HG02938 (cell line): ENCODE data around the gene BTNL3.
"Not testable (repeated sequence)": the region's sequence is repeated elsewhere in the genome, so short reads cannot be mapped to it uniquely, and the experiment has no call there.

Experiments used
- ATAC-seq: cut with Tn5 transposase; IDR thresholded peaks from one replicate; pipeline ENCODE4 v1.9.1; 2021; ENCODE audit warnings: mild to moderate bottlenecking, moderate library complexity; ENCODE audit not compliant: unreplicated experiment

Gene BTNL3

DNA sequence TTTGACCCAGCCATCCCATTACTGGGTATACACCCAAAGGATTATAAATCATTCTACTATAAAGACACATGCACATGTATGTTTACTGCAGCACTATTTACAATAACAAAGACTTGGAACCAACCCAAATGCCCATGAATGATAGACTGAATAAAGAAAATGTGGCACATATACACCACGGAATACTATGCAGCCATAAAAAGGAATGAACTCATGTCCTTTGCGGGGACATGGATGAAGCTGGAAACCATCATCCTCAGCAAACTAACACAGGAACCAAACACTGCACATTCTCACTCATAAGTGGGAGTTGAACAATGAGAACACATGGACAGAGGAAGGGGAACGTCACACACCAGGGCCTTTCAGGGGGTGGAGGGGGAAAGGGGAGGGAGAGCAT, 28.8 kb downstream of the BTNL3 start:
- ATAC-seq: not testable (repeated sequence)

DNA sequence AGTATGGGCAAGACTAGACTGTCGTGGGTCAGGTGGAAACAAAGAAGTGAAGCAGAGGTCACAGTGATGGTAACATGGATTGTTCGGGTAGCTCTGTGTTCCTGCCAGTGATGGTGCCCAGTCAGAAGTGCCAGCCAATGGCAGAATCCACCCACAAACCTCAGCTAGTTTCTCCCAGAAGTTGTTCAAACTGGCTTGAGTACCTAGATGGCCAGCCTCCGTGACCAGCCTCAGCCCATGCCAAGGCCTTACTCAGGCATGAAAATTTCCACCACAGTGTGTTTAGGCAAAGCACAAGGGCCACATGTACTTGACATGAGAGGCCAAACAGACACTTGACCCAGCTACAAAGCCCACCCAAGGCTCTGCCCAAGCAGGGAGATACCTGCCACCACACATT, 32.0 kb downstream of the BTNL3 start:
- ATAC-seq: no peak

DNA sequence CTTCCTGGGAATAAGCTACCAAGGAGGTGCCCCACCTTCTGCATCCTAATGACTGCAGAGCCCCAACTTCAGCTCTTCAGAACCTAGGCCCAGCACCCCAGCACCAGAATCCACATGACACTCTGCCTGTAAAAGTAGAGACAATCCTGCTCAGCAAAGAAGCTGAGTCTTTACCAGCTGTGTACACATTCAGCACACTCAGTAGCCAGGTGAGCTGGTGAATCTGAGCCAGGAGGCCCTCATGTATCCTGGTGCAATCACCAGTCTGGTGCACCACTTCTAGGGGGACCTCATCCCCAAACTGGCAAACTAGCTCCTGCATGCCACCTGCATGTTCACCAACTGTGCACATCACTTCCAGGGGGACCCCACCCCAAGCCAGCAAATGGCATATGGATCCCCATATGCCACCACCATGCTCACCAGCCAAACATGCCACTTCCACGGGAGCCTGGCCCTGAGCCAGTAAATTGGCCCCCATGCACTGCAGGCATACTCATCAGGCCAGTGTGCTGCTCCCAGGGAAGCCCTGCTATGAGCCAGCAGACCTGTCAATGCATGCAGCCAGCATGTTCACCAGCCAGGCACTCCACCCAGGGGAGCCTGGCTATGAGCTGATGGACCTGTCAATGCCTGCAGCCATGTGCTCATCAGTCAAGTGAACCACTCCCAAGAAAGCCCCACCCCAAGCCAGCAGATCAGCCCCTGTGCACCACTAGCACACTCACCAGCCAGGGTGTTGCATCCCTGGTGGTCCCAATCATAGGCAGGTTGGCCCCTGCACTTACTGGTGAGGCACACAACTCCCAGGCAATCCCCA, 35.8 kb downstream of the BTNL3 start:
- no peak for ATAC-seq

DNA sequence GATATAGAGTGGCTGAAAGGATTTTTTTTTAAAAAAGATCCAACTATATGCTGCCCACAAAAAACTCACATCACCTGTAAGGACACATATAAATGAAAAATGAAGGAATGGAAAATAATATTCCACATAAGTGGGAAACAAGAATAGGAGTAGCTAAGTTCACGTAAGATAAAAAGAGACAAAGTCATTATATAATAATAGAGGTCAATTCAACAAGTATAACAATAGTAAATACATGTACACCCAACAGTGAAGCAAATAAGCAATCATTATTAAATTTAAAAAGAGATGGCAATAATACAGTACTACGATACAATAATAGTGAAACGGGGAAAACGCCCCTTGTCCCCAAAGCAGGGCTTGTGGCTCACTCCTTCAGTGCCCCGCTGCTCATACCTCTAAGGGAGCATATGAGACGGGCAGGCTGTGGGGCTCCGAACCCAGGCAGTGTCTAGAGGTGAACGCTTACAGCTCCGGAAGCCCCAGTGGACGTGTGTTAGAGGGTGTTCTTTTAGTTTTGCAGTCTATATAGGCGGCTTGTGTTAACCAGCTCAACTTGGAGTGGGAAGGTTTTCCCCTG, 38.9 kb downstream of the BTNL3 start:
- no peak for ATAC-seq

DNA sequence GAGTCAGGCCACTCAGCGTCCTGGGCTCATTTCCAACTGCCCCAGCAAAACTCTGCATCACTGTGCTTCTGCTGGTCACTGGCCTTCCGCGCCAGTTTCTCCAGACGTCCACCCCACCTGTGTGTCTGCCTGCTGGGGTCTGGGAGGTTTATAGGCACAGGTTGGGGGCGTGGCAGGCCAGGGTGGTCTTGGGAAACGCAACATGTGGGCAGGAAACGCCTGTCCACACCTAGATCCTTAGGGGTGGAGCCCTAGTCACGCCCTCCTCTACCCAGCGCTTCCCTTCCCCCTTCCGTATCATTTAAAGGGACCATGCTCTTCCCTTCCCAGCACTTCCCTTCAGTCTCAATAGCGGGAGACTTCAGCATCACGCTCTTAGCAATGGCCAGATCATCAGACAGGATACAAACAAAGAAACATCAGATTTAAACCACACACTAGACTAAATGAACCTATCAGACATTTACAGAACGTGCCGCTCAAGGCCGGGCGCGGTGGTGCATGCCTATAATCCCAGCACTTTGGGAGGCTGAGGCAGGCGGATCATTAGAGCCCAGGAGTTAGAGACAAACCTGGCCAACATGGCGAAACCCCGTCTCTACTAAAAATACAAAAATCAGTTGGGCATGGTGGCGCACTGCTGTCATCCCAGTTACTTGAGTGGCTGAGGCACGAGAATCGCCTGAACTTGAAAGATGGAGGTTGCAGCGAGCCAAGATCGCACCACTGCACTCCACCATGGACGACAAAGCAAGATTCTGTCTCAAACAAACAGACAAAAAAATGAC, 39.6 kb downstream of the BTNL3 start:
- no peak for ATAC-seq

DNA sequence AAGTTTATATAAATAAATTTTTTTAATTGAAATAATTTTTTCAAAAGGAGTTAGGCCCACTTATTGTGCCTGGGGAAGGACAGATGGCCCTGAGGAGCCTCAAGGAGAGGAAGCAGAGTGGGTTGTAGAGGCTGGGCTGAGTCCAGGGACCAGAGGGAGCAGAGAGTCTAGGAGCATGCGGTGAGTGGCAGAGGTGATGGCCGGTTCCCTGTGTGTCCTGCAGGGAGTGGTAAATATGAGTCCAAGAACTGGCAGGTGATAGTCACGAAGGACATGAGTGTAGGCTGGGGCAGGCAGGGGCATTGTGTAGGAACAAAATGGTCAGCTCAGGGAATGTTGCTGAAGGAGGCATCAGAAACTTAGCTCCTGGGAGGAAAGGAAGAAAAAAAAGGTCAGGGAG, 43.1 kb downstream of the BTNL3 start:
- no peak for ATAC-seq

DNA sequence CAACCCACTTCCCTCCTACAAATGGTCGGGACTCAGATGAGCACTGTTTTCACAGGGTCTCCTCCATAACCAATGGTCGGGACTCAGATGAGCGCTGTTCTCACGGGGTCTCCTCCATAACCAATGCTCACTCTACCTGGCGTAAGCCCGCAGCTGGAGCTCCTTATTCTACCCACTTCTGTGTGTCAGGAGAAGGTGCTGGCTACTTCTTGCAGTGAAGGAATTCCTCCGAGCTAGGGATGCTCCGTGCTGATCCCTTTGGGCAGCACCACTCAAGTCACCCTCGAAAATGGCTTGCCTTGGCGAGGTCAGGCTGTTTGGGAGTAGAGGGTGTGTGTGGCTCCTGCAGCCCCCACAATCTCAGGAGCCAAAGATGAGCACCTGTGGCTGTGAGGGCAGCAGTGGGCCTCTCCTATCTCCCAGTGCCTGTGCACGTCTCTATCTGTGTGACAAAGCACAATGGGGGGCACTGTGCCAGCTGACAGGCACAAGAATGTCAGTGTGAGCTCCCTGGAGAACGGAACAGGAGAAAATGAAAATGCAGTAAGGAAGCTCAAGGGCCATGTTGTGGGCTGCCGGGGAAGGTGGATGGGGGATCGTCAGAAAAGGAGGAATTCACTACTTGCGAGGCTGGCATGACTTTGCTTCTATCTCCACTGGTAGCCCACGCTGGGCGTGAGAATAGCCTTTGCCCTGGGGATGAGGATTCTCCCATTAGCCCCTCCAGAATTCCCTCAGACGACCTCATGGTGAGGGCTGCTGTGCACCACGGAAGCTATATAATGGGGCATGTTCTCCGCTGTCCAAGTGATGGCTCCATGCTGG, 47.6 kb downstream of the BTNL3 start:
- no peak for ATAC-seq

DNA sequence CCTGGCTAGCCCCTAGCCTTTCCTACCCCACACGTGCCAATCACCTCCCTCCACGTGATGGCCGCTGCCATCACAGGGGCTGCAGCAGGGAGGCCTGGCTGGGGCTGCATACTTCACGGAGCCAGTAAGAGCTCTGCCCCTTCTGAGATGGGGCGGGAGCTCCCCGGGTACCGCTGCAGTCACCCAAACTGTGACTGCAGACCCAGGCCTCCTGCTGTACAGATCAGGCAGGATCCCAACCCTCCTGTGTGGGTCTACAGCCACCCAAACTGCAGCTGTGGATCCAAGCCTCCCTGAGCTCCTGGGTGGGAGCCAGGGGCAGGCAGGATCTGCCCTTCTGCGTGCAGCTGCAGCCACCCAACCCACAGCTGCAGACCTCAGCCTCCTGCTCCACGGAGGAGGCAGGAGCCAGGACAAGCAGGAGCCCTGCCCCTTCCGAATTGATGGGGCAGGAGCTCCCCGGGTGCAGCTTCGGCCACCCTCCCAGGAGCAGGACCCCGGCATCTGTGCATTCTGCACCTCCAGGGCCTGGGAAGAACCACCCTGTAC, 48.2 kb downstream of the BTNL3 start:
- no peak for ATAC-seq

DNA sequence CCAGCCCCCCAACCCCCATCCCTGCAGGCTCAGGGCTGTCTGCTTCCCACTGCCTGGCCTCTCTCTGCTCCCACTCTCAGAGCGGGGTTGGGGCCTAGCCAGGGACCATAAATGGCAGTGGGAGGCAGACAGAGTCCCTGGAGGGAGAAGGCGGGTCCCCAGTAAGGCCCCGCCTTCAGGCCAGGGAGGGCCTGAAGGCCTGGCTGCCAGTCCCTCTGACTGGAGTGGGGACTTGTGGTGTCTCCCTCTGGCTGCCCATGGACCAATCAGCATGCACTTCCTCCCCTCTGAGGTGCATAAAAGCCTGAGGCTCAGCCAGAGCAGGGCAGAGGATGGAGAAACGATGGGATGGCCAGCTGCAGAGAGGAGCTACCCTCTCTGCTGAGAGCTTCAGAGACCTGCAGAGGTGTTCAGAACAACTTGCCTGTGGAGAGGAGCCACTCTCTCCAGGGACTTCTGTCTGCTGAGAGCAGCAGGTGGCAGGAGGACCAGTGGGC, 48.8 kb downstream of the BTNL3 start:
- no peak for ATAC-seq

DNA sequence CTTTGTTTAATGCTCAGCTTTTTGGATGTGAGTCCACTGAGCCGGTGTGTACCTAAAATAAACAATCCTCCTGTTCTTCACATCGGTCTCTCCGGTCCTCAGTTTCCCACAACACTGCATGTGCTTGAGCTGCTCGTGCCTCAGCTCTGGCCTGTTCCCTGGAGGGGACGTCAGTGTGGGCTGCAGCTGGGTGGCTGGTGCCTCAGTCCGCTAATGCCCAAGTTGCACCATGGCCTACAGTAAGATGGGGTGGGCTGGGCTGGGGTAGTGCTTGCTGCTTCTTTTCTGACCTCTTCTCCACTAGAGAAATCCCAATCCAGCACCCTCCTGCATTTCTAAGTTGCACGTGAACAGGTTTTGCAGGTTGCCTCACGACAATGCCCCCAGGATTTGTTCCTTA, 50.8 kb downstream of the BTNL3 start:
- no peak for ATAC-seq

DNA sequence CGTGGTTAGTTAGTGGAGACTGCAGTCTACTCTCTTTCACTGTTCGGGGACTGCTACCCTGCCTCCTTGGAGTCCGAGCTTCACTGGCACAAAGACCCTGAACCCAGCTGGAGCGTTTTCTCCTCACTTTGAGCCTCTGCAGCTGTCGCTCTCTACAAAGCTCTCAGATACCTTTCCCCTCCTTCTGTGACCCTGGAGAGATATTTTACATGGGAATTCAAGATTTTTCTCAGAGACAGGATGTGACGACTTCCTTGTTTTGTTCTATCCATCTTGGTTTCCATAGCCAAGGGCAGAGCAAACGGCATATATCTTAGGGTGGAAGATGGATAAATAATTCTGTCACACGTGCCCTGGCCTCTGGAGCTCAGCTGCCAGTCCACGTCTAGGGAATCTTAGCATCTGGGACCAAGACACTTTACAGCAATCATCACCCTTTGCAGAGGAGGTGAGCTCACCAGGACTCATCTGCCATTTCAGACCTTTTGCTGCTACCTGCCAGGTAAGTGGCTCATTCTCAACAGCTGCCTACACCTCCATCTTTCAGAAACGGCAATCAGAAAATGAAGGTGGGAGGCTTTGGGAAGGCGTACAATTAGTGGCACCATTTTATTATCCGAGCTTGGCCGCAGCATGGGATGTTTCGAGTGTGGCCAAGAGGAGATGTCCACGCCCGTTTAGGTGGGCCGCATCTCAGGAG, 51.4 kb downstream of the BTNL3 start, which contains the start of gene BTNL9:
BTNL9 (plus strand) TSS at position 336 of the 700 bp plus-strand sequence. CDS start 5,224 bp downstream, outside the sequence.
- ATAC-seq: no peak

DNA sequence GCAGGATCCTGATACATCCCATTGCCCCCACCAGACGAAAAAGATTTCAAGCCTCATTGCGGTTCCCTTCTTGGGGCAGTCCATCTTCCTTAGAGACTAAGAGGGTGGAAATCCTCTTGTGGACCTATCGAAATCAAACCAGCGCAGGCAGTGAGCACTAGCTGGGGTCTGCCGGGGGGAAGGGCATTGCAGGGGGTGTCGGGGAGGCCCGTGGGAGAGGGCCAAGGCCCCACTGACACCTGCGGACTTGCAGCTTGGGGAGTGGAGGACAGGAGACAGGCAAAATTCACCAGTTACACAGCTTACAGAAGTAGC, 51.9 kb downstream of the BTNL3 start:
- ATAC-seq: no peak

DNA sequence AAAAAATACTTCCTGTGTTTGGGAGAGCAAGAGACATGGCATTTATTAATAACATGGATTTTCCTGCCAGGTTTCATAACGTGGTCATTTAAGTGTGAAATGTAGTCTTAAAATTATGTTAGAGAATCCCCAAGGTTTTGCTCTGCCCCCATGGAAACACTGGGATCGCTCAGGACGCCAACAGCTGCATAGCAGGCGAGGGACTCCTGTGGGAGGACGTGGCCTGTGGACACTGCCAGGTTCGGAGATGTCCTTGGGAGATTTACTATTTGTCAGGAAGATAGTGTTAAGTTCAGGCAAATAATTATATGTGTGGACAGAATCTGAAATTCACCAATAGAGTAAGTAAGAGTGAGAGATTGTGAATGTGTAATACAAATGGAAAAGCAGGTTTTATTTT, 52.4 kb downstream of the BTNL3 start:
- no peak for ATAC-seq

DNA sequence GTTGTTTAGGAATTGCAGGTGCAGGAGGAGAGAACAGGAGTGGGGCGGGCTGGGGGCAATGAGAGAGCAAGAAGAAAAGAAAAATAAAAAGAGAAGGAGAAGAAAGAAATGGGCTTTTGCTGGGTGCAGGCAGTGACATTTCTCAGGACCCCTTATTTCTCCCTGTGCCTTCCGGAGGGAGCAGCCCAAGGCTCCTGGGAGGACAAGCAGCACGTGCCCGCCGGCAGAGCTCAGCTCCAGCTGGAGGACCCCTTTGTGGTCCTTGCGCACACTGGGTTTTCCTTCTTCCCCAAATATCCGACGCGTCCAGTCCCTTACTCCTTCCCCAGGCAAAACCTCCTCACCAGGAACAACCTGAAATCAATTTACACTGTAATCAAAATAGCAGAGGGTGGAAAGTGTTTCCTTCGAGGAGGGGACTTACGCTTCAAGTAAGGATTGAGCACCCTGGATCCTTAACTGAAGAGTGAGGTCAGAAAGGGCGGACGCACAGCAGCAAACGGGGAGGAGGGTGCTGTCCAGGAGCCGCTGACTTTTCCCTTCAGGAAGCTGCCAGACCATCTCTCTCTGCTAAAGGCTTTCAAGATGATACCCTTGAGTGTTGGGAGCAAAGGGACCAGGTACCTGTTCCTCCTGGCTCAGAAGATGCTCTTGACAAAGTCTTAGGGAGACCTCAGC, 53.5 kb downstream of the BTNL3 start:
- no peak for ATAC-seq

DNA sequence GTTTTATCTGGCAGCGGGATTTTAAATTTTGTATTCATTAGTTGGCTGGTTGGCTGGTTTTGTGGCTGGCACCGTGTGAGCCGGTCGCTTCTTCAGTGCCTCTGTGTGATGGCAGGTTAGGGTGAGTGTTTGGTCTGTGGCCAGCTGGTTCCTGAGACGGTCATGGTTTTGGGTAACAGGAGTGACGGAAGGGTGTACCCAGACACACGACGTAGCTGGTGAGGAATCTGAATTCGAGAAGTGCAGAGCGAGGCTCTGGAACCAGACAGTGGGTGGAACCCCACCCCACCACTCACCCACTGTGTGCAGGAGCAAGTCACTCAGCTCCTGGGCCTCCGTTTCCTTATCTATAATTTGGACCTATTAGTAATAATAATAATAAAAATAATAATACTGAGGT, 54.1 kb downstream of the BTNL3 start:
- no peak for ATAC-seq

DNA sequence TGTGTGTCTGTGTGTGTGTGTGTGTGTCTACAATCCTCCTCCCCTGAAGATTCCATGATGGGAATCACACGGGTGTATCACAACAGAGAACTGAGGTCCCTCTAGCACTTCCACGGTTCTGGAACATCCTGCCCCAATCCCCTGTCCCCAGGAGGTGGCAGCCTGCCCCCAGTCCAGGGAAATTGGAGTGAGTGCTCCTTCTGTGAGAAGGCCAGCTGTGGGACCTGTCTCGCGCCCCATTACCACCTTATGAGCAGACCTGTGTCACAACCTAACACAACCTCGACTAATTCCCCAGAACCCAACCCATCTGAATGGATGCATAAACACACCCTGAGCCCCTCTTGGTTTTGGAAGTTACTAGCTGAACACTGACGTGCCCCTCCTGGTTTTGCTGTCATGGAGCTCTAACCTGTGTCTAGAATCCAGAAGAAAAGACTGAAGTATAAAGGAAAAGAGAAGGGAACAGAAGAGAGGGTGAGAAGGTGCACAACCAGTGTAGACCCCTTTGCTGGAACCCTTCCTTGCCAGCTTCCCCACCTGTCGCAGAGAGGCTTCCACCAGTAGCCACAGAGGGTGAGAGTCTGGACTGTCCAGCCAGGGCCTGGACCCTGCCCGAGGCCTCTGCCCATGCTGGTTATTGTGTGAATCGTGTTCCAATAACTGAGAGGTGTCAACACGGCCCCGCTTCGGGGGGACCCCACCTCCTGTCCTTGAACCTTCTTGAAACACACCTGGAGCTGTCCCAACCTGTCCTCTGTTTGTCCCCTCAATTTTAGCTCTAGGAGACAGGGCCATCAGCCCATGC, 54.8 kb downstream of the BTNL3 start:
- no peak for ATAC-seq

DNA sequence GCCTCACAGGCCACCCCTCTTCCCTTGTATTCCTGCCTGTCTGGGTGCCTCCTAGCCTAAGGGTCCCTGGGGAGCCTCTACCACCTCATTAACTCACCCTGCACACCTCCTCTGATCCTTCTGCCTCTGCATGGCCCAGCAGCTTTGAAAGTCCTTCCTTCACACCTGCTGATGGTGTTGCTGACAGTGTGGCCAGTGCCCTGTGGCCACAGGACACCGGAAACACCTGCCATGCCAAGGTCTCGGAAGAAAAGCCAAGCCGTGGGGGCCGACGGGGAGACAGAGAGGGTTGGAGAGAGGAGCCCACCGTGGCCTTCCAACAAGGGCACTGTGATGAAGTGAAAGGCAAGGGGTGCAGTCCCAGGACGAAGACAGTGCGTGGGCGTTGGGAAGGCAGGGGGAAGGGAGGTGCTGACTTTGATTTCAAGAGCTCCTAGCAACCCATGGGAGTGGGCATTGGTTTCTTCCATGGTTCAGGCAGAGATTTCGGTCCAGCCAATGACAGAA, 55.5 kb downstream of the BTNL3 start:
- ATAC-seq: no peak

DNA sequence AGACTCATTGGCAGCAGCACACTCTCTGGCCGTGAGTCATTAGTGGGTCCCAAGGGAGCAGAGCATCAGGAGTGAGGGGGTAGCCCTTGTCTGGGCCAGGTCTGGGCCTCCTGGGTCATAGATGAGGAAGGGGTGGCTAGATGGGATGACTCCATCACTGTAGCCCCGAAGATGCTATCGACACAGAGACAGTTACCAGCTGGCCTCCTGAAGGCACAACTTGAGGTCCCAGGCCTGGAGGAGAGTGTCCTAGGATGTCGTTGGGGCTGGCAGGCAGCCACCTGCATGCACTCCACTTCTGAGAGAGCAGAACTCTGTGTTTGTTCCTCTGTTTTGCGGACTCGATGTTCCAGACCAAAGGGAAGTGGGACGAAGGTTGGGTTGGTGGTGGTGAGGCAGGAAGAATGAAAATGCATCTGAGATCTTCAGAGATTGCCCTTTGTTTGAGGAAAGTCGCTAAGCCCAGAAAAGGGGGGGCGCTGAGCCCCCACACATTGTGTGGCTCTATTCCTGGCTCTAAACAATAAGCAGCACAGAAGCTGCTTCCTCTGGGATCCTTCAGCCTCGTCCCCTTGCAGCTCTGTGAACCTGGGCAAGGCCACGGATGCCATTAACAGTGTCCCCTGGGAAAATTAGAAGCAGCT, 56.1 kb downstream of the BTNL3 start:
- ATAC-seq: no peak
